ENCODE results near the gene FOXL1.

GRCh38 chr16:86581458-86581857, 3.1 kb downstream of the FOXL1 start:
- TF ChIP-seq POLR2A (IDR thresholded peaks at IDR 0.05; ENCODE audit: low read depth) (no peak), CTCF (IDR thresholded peaks at IDR 0.05) (no peak), POLR2AphosphoS5 (IDR thresholded peaks at IDR 0.05) (no peak), EP300 (IDR thresholded peaks at IDR 0.05) (no peak)

All from esophagus muscularis mucosa (tissue), 4 donors.